Hypothalamus (tissue), 51 donors: Measurements from ENCODE around the gene RPS27L.

Source experiments
- DNase-seq, 51 donors: peaks; one replicate each; lab custom pipeline; 2025; lab: John Stamatoyannopoulos, UW

RPS27L gene

DNA sequence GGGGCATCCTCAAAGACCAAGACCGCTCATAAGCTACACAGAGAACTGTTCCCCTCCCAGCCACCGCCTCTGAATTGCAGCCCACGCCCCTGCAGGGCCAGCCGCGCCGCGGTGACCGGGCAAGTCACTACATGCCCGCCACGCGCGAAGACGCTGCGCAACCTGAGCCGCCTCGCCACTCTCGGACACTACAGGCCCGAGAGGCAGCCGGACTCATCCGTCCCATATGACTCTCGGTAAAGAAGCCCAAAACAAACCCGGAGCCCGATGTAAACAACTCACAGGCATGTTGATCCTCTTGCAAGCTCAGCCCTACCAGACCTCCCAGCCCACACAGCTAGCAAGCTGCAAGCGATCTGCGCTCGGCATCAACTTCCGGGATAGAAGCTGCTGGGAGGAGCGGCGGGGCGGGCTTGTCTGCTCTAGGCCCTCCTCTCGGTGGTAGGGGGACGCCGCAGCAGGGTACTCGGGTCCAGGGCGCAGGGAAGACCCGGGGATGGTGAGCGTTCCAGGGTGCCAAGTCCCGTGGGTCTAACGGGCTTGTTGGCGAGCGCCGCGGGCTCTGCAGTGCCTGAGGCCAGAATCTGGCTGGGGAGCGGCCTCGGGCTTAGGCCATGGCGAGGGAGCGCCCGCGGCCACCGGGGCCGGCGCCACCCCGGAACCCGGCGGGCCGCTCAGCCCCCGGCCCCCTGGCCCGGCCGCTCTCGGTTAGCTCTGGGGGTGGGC lies at the start of gene RPS27L:
RPS27L (minus strand) TSS at position 360 of the 726 bp plus-strand sequence; CDS start at position 288, 72 bp downstream.
- DNase-seq, result peak; percentile 42 to 93 (median 85)

DNA sequence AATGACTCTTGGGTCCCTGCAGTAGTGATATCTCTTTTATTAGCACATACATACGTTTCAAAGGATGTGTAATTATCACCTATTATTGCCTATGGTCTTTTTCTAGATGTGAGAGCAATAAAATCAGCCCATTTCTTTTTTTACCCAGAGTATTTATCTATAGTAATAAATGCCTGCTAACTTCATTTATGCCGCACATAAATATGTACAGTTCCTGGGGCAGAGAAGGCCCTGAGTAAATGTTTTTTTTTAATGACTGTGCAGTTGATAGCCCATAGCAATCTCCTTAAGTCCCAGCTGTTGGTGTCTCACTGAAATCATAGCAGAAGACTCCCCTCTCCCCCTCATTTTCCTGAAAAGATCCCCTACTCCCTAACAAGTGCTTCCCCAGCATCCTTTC lies 48.8 kb upstream of the RPS27L start:
- DNase-seq, result no peak

DNA sequence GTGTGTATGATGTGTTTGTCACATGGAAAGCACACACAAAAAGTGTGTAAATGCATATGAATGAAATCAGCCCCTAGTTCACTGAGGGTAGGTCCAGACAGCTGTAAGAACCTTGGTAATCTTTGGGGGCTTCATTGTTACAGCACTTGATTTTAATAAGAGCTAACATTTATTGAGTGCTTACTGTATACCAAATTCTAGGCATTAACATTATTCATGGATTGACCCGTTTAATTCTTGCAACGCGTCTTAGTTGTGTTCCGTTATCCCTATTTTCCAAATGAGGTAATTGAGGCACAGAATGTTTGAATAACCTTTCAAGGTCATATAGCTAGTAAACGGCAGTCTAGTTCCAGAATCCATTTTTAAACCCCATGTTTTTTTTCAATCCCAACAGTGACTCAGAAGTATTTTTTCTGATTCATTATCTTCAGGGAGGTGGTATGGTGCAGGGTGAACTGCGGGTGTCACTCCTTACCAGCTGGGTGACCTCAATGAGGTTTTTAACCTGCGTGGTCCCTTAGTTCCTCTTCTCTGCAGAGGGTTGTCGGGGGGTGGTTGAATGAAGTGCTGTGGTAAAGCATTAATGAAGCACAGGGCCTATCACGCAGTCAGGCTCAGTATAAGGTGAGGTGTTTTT lies 46.3 kb upstream of the RPS27L start:
- DNase-seq, result no peak

DNA sequence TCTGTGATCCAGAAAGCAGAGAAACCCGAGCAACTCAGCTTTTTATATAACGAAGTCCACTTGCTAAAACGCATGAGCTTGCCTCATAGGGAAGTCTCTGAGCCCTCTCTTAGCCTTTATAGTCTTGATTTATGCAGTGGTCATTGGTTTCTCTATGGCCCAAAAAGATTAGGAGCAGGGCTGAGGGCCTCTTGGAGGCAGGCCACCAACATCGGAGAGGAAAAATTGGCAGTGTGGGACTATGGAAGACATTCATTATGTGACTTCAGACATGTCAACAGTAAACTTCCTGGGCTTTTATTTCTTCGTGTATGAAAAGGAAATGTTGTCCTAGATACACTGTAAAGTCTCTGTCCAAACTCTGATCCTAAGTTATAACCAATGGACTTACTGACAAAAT lies 45.6 kb upstream of the RPS27L start:
- no peak for DNase-seq

DNA sequence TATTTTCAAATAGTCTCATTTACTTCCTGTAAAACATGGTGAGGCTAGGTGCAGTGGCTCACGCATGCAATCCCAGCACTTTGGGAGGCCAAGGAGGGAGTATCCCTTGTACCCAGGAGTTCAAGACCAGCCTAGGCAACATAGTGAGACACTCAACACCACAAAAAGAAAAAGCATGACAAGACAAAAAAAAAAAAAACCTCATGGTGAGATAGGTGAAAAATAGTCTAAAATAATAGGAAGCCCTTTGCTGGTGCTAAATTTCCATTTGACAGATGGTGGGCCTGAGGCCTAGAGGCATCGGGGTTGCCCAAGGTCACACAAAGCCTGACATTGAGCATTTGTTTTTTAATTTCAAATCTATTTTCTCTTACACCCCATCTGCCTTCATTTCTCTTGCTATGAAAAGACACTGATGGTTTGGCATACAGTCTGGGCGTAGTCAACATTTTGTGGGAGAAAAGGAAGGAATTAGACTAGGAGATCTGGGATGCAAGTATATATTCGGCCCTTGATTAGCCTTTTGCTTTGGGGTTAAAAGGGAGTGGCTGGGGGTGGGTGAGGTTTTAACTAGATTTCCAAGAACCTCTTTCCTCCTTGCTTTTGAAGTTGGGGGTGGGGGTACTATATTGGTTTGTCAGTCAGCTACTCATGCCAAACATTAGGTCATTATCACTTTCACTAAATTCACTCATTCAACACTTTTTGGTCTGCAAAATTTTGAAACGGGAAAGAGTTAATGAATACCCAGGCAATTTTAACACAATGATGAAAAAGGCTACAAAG lies 43.4 kb upstream of the RPS27L start:
- DNase-seq, result no peak

DNA sequence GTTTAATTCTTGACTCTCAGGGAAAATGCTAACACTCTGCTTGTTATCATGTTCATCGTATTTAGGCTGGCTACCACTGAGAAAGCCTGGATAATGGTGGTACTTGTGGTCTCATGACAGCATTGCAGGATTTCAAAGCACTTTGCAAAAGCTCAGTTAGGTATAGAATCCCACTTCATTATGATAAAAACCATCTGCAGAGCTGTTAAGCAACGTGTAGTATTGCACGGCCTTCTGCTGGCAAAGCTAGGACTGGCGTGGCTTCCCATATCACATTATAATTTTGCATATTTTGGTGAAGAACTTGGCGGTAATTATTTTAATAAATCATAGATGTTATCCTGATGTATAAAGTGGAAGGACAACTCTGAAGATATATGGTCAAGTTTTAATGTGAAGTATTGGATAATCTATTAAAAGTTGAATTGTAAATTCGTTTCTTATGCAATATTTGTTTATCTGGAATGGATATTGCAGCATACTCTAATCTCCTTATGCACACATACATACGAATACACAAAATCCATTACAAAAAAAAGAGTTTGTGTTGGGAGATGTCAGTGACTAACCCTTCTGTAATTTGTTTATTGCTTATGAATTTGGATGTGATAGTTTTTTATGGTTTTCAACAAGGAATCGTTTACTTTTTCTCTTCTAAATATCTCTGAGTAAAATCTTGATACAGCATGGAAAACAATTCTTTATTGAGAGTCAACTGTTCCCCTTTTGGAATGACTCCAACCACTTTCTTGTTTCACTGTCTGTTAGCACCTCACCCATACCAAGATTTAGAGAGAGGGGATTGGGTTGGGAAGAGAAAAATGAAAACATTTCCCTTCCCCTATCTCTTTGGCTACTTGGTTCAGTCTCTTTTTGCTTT lies 41.3 kb upstream of the RPS27L start:
- no peak for DNase-seq

DNA sequence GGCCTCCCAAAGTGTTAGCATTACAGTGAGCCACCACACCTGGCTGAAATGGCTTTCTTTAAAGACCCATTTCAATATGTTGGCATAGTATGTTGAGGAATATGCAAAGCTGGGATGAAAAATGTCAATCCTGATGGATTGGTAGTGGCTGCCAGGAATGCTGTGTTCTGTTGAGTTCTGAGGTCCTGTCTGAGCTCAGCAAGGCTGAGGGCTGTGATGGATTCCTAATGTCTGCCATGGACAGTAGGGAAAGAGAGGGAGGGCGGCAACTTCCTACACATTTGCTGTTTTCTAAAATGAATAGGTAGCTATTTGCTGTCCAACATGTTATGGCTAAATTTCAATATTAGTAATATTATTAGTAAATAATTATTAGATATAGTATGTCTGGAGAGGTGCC lies 40.3 kb upstream of the RPS27L start:
- no peak for DNase-seq

DNA sequence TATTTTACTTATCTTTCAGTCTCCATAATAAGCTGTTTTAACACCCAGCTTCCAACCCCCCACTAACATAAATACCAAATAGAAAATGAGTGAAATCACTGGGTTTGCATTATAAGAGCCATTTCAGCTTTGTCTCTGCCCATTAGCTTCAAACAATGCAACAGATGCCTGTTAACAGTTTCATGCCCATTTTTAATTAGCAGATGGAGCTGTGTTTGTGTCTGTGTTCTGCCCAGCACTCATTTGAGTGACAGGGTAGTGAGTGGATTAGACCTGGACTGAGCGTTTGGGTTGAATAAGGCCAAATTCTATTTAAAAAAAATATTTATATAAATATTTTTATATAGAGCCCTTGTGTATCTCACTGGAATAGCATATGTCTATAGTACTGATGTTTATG lies 39.6 kb upstream of the RPS27L start:
- no peak for DNase-seq

DNA sequence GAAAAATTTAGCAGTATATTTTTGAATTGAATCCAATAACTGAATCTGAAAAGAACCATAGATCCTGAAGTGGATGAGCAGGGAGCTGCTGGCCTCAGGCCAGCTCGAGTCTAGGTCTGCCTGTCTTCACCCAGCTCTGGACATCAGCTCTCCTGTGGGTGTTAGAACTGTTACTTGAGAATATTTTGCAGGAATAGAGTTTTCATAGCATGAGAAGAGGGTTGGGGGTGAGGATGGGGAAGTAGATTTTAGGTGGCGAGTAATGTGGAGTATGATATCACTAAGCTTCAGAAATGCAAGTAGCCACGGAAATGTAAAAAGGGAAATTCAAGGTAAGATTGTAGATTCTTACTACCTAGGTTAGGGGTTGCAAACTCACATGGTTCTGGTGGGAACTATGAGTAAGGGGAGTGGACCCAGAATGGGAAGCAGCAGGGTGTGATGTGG lies 38.3 kb upstream of the RPS27L start:
- peak in 4 of 51 donors; percentile 5 to 17 (median 7) for DNase-seq

DNA sequence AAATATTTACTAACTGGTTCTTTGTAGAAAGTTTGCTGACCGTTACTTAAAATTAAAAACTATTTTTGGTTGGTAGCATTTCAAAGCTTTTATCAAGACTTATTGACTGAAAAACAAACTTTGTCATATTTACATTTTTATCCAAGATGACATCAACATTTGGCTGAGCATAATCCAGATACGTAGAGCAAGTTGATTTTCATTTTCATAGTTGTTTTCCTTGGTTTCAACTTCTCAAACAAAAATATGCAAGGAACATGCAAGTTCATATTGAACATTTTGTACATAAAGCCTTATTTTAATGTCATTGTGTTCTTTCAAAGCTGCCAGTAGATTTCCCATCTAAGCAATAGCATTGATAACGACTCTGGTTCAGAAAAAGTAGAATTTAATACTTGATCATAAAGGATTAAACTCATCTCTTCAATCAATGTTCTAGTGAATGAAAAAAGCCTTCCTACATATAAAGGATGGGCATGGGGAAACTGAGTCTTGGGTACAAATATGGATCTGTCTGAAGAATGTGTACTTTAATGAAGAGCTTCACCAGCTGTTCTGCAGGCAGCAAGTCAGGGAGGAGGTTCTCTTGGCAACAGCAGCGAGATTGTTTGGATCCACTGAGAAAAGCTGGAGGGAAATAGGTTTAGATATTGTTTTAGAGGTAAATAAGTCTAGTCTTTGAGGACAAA lies 37.7 kb upstream of the RPS27L start:
- DNase-seq, result no peak

DNA sequence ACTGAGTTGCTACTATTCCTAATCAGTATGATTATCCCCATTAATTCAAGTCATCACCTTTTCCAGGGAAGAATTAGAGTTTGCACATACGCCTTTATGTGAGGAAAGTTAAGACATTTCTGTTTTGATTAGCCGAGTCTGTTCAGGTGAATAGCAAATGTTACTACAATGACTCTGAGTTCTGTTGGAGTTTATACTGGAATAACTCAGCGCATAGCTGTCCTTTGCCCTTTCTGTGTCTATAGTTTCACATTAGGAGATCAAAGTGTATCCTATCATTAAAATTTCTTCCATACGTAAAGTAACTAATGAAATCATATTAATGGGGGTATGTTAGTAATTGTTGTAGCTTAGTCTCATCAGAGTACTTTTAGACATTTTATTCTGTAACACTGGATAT lies 37.0 kb upstream of the RPS27L start:
- no peak for DNase-seq

DNA sequence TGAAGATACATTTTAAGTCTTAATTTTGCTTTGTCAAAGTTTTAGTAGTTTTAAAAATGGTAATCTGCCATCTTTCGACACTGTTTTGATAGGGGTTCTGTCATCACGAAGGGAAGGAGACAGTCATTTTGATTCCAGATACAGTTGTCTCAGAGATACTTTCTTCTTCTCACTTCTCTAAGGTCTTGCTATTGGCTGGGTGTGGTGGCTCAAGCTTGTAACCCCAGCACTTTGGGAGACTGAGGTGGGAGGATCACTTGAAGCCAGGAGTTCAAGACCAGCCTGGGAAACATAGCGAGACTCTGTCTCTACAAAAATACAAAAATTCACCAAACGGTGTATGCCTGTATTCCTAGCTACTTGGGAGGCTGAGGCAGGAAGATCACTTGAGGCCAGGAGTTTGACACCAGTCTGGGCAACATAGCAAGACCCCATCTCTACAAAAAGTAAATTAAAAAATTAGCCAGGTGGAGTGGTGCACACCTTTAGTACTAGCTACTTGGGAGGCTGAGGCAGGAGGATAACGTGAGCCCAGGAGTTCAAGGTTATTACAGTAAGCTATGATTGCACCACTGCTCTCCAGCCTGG lies 35.4 kb upstream of the RPS27L start:
- no peak for DNase-seq

DNA sequence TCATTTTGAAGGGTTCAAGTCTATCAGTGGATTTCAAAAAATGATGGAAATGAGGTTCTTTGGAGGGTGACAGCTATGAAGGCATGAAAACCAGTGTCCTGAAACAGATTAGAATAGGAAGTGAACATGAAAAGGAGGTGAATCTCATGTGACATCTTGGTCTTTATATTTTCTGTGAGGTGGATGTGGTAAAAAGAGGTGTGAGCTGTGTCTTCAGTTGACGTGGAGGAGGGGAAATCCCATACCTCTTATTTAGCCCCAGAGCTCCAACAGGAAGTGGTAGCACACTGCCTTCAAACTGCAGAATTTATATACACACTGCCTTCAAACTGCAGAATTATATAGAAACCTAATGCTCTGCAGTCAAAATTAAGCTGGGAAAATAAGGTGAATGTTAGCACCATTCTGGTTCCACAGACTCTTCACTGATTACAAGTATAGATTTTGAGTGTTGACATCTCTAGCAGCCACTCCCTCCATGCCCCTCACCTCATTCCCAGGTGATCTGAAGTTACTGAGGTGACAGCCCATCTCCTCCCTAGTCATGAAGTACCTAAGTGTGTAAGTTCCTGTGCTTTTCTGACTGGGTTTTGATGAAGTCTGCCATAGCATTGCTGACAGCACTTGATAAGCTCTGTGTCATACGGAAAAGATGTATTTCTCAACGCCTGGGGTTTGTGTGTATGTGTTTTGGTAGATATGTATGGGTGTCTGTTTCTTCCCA lies 34.8 kb upstream of the RPS27L start:
- no peak for DNase-seq

DNA sequence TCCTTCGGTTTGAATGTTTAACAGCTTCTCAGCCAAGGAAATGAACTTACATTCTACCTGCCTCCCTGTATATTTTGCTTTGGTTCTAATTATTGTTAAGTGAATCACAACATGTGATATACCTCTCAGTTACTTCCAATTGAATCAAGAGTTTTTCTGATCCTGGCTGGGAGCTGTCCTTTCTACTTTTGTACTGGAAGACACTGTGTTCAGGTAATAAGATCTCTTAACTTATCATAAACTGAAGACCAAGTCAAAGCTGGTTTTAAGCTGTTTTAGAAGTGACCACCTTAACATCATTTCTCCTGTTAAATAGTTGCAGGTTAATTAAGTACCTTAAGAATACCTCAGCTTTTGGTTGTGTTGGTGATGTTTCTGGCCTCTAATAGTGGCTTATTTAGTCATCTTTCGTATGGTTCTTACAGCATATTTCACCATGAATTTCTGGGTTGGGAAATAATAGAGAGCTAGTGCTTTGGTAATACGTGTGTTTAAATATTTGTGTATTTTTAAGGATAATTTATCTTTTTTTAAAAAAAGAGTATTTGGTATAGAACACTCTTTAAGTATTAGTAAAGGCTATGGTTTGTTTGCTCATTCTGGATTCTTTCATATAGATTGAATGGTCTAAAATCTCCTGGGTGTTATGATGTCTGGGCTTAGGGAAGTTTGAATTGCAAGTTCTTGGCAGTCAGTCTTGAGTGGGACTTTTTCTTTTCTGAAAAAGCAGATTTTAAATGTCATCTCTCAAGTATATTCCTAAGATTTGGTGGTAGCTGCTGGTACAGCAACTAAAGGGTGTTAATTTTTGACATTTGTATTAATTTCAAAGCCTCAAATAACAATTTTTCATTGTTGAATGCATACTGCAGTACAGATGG lies 33.7 kb upstream of the RPS27L start:
- peak in 1 of 51 donors; percentile 37 for DNase-seq

DNA sequence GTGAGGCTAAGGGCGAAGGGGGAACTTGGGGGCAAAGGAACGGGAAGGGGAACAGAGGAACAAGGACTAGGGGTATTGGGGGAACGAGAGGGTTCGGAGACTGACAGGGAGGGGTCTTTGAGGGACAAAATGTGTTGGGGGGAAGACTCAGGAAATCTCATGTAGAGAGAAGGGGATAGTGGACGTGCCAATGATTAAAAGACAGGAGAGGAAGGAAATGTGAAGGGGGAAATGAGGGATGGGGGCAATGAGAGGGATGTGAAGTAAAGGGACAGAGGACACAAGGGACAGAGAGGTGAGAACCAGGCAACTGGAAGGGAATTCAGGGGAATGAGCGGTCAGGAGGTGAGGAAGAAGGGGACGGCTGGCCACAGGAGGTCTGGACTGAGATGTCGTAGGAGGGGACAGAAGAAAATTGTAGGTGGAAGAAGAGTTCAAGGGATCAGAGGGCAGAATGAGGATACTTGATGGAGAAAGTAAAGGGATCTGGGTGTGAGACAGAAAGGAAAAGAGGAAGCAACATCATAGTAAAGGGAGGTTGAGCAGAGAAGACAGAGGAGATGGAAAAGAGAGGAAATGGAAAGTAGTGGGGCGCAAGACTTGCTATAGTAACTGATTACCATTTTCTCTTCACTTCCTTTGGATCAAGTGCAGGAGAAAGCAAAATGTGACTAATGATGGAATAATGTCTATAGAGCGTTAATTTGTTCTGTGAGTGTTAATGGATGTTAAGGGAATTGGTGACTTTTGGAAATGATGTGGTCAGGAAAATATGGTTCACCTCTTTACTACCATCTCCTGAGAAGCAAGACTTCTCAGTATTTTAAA lies 32.9 kb upstream of the RPS27L start:
- DNase-seq, result peak in 4 of 51 donors; percentile 3 to 57 (median 36)

DNA sequence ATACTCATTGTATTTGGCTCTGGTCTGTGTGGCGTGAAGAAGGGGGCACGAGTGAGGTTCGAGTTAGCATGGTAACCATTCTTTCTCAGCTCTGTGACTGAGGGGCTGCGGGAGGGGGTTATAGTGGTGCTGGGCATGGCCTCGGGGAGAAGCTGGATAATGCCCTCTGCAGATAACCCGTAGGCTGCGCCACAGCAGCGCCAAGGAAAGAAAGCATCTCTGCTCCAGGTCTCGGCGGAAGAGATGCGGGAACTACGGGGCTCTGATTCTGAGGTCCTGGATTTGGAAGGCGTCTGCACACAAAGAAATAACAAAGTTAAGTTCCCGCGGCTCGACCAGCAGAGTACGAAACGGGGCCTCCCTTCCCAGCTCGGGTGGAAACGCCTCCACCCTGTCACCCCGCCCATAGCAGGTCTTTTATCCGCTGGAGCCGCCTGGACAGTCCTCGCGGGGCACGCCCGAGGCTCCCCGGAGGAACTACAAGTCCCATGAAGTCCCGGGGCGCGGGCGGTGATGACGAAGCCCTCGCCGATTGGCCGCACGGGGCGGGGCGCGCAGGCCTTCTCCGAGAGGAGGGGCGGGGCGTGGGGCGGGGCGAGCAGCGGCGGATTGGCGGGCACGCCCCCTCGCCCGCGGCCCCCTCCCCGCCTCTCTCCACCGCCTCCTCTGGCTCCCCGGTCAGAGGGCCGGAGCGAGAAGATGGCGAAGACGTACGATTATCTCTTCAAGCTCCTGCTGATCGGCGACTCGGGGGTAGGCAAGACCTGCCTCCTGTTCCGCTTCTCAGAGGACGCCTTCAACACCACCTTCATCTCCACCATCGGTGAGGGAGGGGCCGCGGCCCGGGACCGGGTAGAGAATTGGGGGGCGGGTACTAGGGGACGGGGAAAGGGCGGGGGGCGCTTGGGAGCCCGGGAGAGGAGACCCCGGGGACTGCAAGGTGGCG lies 31.9 kb upstream of the RPS27L start, which contains the start of gene RAB8B:
RAB8B (plus strand) TSS at position 681 of the 946 bp plus-strand sequence; CDS start at position 700, 19 bp downstream.
- peak; percentile 70 to 99 (median 96) for DNase-seq
